Measurements from ENCODE around the gene TMOD2.
"Not testable (repeated sequence)": the region's sequence is repeated elsewhere in the genome, so short reads cannot be mapped to it uniquely, and the experiment has no call there.

Gene TMOD2

DNA sequence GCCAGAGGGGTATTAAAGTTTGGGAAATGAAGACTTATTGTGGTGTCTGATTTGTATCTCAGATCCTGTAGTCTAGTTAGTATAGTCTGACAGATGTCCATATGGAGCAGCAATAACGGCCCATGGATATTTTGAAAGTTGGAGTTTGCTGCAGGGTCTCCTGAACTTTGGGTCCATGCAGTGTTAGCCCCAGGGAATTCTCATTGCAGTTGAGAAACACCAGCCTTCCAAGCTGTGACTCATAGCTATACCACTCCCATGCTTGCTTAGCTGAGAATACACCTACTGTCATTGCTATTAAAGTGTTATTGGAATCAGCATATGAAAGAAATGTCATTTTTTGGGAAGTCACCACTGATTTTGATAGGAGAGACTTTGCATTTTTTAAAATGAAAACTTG, 29.2 kb downstream of the TMOD2 start:
- peak; percentile 45 for DNase-seq (ENCODE audit: low read depth)
- H3K4me3 ChIP-seq (ENCODE audit: control insufficient read depth, low read depth, low read length): no peak overlapping the region
- TF ChIP-seq, protein P1, sequence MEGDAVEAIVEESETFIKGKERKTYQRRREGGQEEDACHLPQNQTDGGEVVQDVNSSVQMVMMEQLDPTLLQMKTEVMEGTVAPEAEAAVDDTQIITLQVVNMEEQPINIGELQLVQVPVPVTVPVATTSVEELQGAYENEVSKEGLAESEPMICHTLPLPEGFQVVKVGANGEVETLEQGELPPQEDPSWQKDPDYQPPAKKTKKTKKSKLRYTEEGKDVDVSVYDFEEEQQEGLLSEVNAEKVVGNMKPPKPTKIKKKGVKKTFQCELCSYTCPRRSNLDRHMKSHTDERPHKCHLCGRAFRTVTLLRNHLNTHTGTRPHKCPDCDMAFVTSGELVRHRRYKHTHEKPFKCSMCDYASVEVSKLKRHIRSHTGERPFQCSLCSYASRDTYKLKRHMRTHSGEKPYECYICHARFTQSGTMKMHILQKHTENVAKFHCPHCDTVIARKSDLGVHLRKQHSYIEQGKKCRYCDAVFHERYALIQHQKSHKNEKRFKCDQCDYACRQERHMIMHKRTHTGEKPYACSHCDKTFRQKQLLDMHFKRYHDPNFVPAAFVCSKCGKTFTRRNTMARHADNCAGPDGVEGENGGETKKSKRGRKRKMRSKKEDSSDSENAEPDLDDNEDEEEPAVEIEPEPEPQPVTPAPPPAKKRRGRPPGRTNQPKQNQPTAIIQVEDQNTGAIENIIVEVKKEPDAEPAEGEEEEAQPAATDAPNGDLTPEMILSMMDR (conservative IDR thresholded peaks at IDR 0.05; ENCODE audit: control insufficient read depth, insufficient read depth, low read depth, low read length): no peak

DNA sequence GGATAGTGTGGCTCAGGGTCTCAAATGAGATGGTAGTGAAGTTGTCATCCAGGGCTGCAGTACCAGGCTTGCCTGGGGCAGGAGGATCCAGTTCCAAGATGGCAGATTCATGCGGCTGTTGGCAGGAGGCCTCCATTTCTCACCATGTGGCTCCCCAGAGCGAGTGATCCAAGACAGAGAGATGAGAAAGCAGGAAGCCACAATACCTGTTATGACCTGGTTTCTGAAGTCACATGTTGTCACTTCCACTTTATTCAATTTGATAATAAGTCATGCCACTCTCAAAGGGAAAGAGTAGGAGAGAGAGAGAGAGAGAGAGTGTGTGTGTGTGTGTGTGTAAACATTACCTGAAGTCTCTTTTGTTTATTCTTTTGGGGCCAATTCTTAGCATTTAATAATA, 30.1 kb downstream of the TMOD2 start:
- TF ChIP-seq, protein P1 (conservative IDR thresholded peaks at IDR 0.05; ENCODE audit: control insufficient read depth, insufficient read depth, low read depth, low read length): no peak
- H3K4me3 ChIP-seq (ENCODE audit: control insufficient read depth, low read depth, low read length): no peak overlapping the region
- no peak for DNase-seq (ENCODE audit: low read depth)

DNA sequence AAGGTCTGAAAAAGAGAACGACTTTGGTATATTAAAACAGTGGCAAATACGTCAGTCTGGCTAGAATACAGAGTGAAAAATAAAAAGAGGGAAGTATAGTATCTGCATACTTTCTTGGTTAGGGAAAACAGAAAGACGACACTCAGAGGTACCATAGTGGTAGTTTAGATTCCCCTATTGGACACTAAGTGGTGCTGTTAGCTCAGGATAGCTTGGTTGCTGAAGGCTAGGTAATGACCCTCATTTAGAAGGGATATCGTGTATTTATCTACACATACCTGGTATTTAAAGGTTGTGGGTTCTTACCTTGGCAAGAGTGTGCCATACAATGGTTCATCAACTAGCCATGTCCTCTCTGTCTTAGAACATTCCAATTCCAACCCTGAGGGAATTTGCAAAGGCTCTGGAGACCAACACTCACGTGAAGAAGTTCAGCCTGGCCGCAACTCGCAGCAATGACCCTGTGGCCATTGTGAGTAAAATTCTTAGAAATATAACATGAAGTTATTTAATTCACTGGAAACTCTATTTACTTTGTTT, 31.0 kb downstream of the TMOD2 start:
- no peak overlapping the region for H3K4me3 ChIP-seq (ENCODE audit: control insufficient read depth, low read depth, low read length)
- TF ChIP-seq, protein P1 (conservative IDR thresholded peaks at IDR 0.05; ENCODE audit: control insufficient read depth, insufficient read depth, low read depth, low read length): peak; percentile 48
- peak; percentile 30 for DNase-seq (ENCODE audit: low read depth)

DNA sequence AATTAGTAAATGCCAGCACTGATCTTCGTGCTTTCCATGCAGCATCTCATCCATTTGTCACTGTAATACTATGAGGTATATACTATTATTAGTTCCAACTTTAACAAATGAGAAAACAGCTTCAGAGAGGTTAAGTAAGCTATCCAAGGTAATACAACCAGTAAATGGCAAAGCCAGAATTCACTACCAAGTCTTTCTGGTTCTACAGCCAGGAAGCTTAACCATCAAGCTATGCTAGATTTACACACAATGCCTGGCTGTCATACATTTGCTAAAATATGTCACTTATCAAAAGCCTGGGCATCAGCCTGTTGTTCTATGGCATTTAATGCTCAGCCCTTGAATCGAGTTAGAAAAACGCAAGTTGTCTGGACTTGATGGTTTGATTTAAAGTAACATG, 32.6 kb downstream of the TMOD2 start:
- TF ChIP-seq, protein P1 (conservative IDR thresholded peaks at IDR 0.05; ENCODE audit: control insufficient read depth, insufficient read depth, low read depth, low read length): no peak
- H3K4me3 ChIP-seq (ENCODE audit: control insufficient read depth, low read depth, low read length): no peak overlapping the region
- no peak for DNase-seq (ENCODE audit: low read depth)

DNA sequence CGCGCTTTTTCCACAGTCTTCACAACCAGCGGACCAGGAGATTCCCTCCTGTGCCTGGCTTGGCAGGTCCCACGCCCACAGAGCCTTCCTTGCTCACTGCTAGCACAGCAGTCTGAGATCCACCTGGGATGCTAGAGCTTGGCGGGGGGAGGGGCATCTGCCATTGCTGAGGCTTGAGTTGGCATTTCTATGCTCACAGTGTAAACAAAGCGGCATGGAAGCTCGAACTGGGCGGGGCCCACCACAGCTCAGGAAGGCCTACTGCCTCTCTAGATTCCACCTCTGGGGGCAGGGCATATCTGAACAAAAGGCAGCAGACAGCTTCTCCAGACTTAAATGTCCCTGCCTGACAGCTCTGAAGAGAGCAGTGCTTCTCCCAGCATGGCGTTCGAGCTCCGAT, 35.7 kb downstream of the TMOD2 start:
- H3K4me3 ChIP-seq (ENCODE audit: control insufficient read depth, low read depth, low read length); DNase-seq (ENCODE audit: low read depth): not testable (repeated sequence)

DNA sequence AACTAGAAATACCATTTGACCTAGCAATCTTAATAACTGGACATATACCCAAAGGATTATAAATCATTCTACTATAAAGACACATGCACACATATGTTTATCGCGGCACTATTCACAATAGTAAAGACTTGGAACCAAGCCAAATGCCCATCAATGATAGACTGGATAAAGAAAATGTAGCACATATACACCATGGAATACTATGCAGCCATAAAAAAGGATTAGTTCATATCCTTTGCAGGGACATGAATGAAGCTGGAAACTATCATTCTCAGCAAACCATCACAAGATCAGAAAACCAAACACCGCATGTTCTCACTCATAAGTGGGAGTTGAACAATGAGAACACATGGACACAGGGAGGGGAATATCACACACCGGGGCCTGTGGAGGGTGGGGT, 41.1 kb downstream of the TMOD2 start:
- not testable (repeated sequence) for DNase-seq (ENCODE audit: low read depth); H3K4me3 ChIP-seq (ENCODE audit: control insufficient read depth, low read depth, low read length)

DNA sequence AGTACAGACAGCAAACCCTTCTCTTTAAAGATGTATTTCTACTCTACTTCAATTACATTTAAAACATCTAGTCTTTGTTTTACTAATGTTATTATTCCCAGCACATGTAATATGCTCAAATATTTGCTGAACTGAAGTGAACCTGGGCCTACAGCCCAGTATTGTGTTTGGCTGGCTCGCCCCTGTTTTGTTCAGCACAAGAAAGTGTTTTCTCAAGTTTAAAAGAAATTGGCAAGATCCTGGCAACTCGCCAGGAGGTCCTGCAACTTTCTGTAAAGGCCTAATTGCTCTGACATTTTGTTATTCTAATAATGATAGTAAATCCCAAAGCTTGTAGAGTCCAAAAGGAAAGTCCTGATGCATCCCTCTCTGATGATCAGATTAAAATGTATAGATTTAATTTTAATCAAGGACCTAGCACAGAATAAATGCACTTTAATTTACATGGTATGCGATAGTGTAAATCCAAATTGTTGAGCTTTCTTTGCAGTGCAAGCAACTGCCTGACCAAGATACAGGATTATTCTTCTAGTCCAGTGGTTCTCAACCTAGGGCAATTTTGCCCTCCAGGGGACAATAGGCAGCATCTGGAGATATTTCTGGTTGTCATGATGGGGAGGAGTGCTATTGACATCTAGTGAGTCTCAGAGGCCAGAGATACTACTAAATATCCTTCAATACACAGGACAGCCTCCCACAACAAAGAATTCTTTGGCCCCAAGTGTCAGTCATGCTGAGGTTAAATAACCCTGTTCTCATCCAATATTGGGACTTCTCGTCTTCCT, 42.3 kb downstream of the TMOD2 start:
- no peak for DNase-seq (ENCODE audit: low read depth)
- no peak overlapping the region for H3K4me3 ChIP-seq (ENCODE audit: control insufficient read depth, low read depth, low read length)
- TF ChIP-seq, protein P1 (conservative IDR thresholded peaks at IDR 0.05; ENCODE audit: control insufficient read depth, insufficient read depth, low read depth, low read length): no peak

All from fibroblast of mammary gland (primary cell).